ENCODE results near the gene RASSF6.

RASSF6 gene

DNA sequence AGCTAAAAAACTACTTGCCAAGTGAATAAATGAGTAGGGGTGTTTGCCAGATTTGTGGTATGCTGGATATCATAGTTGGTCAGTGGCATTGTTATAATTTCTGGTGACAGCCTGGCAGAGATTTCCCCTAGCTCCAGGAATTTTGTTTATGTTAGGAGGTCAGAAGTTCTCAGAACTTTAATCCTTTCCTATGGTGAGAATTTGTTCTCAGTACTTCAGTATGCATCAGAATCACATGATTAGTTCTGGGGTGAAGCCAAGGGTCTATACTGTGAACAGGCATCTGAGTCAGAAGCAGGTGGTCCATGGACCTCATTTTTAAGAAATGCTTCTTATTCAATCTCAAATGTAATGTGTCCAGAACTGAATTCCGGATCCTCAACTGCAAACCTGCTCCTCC is 10.5 kb downstream of the RASSF6 start:
- no peak overlapping the region for H3K27ac ChIP-seq (replicated peaks)
- H3K27me3 ChIP-seq (ENCODE audit: insufficient read depth, poor library complexity, severe bottlenecking) = no peaks in the 10 kb centered on the region
- no peak for DNase-seq (ENCODE audit: low read depth in 1 of 2, low spot score in 1 of 2)
- H3K4me3 ChIP-seq (replicated peaks; ENCODE audit: insufficient read depth, low read length) = no peak overlapping the region
- TF ChIP-seq GABPA (IDR thresholded peaks at IDR 0.05; ENCODE audit: low read depth) (no peak), SPI1 (IDR thresholded peaks at IDR 0.05; ENCODE audit: borderline replicate concordance, low read depth) (no peak)
- TF ChIP-seq, protein P1, sequence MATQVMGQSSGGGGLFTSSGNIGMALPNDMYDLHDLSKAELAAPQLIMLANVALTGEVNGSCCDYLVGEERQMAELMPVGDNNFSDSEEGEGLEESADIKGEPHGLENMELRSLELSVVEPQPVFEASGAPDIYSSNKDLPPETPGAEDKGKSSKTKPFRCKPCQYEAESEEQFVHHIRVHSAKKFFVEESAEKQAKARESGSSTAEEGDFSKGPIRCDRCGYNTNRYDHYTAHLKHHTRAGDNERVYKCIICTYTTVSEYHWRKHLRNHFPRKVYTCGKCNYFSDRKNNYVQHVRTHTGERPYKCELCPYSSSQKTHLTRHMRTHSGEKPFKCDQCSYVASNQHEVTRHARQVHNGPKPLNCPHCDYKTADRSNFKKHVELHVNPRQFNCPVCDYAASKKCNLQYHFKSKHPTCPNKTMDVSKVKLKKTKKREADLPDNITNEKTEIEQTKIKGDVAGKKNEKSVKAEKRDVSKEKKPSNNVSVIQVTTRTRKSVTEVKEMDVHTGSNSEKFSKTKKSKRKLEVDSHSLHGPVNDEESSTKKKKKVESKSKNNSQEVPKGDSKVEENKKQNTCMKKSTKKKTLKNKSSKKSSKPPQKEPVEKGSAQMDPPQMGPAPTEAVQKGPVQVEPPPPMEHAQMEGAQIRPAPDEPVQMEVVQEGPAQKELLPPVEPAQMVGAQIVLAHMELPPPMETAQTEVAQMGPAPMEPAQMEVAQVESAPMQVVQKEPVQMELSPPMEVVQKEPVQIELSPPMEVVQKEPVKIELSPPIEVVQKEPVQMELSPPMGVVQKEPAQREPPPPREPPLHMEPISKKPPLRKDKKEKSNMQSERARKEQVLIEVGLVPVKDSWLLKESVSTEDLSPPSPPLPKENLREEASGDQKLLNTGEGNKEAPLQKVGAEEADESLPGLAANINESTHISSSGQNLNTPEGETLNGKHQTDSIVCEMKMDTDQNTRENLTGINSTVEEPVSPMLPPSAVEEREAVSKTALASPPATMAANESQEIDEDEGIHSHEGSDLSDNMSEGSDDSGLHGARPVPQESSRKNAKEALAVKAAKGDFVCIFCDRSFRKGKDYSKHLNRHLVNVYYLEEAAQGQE (IDR thresholded peaks at IDR 0.05; ENCODE audit: insufficient replicate concordance, low read depth) = no peak

DNA sequence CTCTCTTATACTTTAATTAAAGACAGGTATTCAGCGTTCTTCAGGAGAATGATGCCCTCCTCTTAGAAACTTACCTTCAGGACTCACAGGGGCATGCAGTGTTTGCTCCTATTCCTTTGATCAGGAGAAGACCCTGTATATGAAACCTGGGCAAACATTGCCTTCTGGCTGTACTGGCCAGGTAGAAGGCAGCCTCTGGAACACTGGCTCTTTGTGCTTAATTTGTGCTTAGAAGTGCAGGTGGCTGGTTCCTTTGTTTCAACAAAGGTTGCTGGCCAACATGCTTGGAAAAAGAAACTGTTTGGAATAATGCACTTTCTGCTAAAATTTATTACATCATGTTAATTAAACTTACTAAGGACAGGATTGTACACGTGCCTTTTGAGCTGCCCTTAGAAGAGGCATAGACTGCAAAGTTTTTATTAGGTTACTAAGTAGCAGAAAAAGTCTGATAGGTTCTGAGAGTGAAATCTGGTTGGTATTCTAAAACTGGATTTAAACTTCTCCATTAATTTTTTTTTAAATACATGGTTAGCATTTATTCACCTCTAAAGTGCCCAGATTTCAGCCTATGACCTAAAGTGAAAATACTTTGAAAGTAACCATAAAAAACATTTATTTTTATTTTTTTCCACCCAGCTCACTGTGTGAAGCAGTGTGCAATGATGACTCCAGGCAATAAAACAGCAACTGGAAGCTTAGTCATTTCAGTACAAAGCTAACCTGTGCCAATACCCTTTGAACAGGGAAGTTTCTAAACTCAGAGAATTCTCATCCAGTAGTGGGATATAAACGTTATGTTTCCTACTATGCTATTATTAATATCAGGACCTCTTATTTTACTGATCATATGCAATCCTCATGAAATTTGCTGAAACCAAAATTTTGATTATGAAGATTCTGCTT is 11.3 kb downstream of the RASSF6 start:
- TF ChIP-seq GABPA (IDR thresholded peaks at IDR 0.05; ENCODE audit: low read depth) (no peak), POLR2AphosphoS5 (IDR thresholded peaks at IDR 0.05; ENCODE audit: low read depth) (no peak), SPI1 (IDR thresholded peaks at IDR 0.05; ENCODE audit: borderline replicate concordance, low read depth) (no peak)
- TF ChIP-seq, protein P1 (IDR thresholded peaks at IDR 0.05; ENCODE audit: insufficient replicate concordance, low read depth) = no peak
- TF ChIP-seq, protein P2, sequence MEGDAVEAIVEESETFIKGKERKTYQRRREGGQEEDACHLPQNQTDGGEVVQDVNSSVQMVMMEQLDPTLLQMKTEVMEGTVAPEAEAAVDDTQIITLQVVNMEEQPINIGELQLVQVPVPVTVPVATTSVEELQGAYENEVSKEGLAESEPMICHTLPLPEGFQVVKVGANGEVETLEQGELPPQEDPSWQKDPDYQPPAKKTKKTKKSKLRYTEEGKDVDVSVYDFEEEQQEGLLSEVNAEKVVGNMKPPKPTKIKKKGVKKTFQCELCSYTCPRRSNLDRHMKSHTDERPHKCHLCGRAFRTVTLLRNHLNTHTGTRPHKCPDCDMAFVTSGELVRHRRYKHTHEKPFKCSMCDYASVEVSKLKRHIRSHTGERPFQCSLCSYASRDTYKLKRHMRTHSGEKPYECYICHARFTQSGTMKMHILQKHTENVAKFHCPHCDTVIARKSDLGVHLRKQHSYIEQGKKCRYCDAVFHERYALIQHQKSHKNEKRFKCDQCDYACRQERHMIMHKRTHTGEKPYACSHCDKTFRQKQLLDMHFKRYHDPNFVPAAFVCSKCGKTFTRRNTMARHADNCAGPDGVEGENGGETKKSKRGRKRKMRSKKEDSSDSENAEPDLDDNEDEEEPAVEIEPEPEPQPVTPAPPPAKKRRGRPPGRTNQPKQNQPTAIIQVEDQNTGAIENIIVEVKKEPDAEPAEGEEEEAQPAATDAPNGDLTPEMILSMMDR (IDR thresholded peaks at IDR 0.05; ENCODE audit: insufficient read depth, low read length) = no peak
- no peak overlapping the region for H3K4me3 ChIP-seq (replicated peaks; ENCODE audit: insufficient read depth, low read length)
- no peak overlapping the region for H3K27ac ChIP-seq (replicated peaks)
- no peaks in the 10 kb centered on the region for H3K27me3 ChIP-seq (ENCODE audit: insufficient read depth, poor library complexity, severe bottlenecking)
- no peak for DNase-seq (ENCODE audit: low read depth in 1 of 2, low spot score in 1 of 2)

DNA sequence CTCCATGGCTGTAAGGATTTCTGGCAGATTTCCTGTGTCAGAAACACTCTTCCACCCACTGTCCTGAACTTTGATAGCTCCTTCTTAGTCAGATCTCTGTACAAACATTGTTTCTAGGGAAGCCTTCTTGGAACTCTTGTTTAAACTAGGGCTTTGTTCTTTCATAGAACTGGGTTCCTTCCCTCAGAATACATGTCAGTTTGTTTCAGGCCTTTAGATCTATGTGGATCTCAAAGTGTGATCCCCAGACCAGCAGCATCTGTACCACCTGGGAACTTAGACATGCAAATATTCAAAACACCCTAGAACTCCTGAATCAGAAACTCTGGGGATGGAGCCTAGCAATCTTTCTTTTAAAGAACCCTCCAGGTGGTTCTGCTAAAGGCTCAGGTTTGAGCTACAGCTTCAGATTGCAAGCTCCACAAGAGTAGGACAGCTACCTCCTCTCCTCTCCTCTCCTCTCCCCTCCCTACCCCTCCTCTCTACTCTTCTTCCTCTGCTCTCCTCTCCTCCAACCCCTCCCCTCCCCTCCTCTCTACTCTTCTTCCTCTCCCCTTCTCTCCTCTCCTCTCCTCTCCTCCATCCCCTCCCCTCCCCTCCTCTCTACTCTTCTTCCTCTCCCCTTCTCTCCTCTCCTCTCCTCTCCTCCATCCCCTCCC is 12.7 kb downstream of the RASSF6 start:
- DNase-seq (ENCODE audit: low read depth in 1 of 2, low spot score in 1 of 2) = no peak
- no peak overlapping the region for H3K27ac ChIP-seq (replicated peaks)
- H3K27me3 ChIP-seq (ENCODE audit: insufficient read depth, poor library complexity, severe bottlenecking) = no peaks in the 10 kb centered on the region
- TF ChIP-seq POLR2AphosphoS5 (IDR thresholded peaks at IDR 0.05; ENCODE audit: low read depth) = no peak
- TF ChIP-seq GABPA (IDR thresholded peaks at IDR 0.05; ENCODE audit: low read depth) = no peak
- TF ChIP-seq, protein P1 (IDR thresholded peaks at IDR 0.05; ENCODE audit: insufficient replicate concordance, low read depth) = no peak
- TF ChIP-seq, protein P2 (IDR thresholded peaks at IDR 0.05; ENCODE audit: insufficient read depth, low read length) = no peak
- no peak for TF ChIP-seq SPI1 (IDR thresholded peaks at IDR 0.05; ENCODE audit: borderline replicate concordance, low read depth)
- H3K4me3 ChIP-seq (replicated peaks; ENCODE audit: insufficient read depth, low read length) = no peak overlapping the region
